ENCODE measurements around the gene ZNF611.

The ZNF611 gene

DNA sequence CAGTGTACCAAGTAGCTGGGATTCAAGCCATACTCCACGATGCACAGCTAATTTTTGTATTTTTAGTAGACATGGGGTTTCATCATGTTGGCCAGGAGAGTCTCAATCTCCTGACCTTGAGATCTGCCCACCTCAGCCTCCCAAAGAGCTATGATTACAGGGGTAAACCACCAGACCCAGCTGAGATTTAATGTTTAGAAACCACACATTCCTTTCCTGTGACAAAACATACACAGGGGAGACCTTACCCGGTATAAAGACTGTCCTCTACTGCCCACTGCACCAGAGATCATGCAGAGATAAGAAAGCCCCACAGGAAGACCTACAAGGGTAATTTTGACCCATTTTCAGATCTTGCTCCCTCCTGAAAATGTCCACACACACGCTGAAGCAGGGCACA, 73.9 kb downstream of the ZNF611 start:
- no peak for DNase-seq (ENCODE audit: low spot score)
- in situ Hi-C loops (cut with MboI; ENCODE audit: low sequenced_read_pairs, unreplicated experiment) = no loop called here
- TF ChIP-seq, protein P1, sequence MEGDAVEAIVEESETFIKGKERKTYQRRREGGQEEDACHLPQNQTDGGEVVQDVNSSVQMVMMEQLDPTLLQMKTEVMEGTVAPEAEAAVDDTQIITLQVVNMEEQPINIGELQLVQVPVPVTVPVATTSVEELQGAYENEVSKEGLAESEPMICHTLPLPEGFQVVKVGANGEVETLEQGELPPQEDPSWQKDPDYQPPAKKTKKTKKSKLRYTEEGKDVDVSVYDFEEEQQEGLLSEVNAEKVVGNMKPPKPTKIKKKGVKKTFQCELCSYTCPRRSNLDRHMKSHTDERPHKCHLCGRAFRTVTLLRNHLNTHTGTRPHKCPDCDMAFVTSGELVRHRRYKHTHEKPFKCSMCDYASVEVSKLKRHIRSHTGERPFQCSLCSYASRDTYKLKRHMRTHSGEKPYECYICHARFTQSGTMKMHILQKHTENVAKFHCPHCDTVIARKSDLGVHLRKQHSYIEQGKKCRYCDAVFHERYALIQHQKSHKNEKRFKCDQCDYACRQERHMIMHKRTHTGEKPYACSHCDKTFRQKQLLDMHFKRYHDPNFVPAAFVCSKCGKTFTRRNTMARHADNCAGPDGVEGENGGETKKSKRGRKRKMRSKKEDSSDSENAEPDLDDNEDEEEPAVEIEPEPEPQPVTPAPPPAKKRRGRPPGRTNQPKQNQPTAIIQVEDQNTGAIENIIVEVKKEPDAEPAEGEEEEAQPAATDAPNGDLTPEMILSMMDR (IDR thresholded peaks at IDR 0.05; ENCODE audit: borderline replicate concordance, control extremely low read depth, extremely low read depth, insufficient read depth, missing control alignments) = no peak

DNA sequence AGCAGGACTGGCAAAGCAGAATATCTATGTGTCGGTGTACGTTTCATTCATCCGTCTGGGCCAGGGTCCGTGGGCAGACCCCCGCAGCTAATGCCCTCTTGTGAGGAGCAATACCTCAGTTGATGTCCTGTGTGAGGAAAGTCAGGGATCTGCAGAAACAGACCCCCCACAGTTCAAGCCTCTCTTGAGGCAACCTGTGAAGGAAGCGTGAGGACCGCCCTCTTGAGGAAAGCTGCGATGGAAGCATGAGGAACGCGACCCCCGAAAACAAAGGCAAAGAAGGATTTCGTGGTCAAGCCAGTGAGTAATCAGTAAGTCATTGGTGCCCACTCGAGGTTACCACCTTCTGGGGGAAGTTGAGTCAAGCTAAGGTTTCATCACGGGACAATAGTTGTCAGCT, 75.8 kb downstream of the ZNF611 start:
- in situ Hi-C loops (cut with MboI; ENCODE audit: low sequenced_read_pairs, unreplicated experiment) = no loop called here
- no peak for DNase-seq (ENCODE audit: low spot score)
- TF ChIP-seq, protein P1 (IDR thresholded peaks at IDR 0.05; ENCODE audit: borderline replicate concordance, control extremely low read depth, extremely low read depth, insufficient read depth, missing control alignments) = no peak

DNA sequence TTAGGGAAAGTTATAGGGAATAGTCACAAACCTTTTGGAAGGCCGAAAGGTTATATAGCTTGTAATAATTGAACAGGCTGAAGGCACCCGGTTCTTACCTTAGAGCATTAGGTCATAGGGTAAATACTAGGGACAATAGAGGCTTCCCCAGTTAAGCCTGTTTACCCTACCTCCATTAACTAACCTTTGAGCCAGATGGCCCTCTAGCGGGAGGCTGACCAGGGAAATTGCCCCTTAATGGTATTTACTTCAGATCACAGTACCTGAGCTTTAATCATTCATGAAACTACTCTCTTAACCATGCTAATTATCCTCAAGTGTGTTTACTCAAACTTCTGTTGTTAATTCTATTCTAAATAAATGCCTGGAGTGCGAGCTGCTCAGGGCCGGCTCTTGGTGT, 76.2 kb downstream of the ZNF611 start:
- TF ChIP-seq, protein P1 (IDR thresholded peaks at IDR 0.05; ENCODE audit: borderline replicate concordance, control extremely low read depth, extremely low read depth, insufficient read depth, missing control alignments) = no peak
- DNase-seq (ENCODE audit: low spot score) = no peak
- in situ Hi-C loops (cut with MboI; ENCODE audit: low sequenced_read_pairs, unreplicated experiment) = no loop called here

DNA sequence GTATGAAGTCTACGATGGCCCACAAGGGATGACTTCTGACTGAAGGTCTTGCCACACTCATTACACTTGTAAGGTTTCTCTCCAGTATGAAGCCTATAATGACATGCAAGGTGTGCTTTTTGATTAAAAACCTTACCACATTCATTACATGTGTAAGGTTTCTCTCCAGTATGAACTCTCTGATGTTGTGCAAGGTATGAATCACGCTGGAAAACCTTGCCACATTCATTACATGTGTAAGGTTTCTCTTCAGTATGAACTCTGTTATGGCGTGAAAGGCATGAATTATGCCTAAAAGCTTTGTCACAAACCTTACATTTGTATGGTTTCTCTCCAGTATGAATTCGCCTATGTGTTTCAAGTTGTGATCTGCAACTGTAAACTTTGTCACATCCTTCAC, 81.7 kb downstream of the ZNF611 start:
- TF ChIP-seq, protein P1 (IDR thresholded peaks at IDR 0.05; ENCODE audit: borderline replicate concordance, control extremely low read depth, extremely low read depth, insufficient read depth, missing control alignments) = no peak
- no peak for DNase-seq (ENCODE audit: low spot score)
- in situ Hi-C loops (cut with MboI; ENCODE audit: low sequenced_read_pairs, unreplicated experiment) = no loop called here
